Ammon's horn (tissue), 1 donor: ENCODE results near the gene EIF5AL1.
A peak's percentile ranks its signal among the peaks of the same experiment; 100 is the strongest.
"Not testable (repeated sequence)": the region's sequence is repeated elsewhere in the genome, so short reads cannot be mapped to it uniquely, and the experiment has no call there.

Source experiments
- DNase-seq: peaks from one replicate; pipeline ENCODE4 v3.0.0-alpha.2; 2016; ENCODE audit warnings: low spot score

The EIF5AL1 gene

DNA sequence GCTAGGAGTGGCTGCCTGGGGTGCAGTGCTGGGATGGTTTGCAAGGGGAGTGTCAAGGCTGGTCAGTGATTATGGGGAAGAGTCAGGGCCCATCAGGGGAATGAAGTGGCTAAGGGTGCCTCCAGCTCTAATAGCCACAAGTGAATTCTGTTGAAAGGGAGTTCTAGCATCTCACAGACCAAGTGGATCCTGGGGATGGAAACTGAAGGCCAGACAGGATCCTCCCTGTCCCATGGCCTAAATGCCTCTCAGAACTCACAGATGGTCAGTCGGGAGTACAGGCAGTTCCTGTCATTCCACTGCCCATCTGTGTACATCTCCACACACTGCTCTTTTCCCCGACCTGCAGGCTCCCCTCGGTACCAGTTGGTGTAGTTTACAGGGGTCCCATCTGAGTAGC is 44.6 kb downstream of the EIF5AL1 start:
- DNase-seq: not testable (repeated sequence)

DNA sequence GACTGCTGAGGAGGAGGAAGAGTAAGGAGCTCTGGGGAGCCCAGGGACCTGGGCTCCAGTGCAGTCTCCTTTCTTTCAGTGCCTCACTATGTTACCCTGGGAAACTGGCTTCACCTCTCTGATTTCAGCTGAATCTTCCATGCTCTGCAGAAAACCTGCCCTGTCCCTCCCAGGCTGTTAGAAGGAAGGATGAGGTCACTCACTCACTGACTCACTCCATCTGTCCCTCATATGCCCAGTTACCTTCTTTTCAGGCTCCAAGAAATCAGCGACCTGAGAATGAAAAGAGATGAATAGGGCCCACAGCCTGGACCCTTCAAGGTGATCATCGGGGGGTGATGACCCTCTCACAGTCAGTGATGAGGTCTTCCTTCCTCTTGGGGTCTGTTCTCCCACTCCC is 47.4 kb downstream of the EIF5AL1 start:
- DNase-seq: no peak

DNA sequence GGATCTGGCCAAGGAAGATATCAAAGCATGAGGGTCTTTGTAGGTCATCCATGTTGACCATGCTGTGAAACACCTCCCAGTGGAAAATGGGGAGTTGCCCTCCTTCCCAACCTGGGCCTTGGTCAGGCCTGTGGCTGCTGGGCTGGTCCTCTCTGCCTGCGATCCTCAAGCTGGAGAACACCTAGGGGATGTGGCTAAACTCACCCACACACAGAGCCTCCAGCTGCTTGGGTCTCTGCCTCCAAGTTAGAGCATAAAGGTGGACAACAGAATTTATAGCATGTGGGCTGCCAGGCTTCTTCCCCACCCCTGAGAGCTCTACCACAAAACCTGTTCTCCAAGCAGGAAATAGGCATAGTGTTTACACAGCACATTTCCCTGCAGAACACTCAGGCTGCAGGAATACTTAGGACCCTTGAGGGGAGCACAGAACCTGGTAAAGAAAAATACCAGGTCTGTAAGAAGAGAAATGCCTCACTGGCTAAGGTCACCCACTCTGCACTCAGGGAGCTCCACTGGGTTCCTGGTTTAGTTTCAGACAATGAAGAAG is 47.9 kb downstream of the EIF5AL1 start, which contains the start of gene SFTPA2:
Gene SFTPA2 (minus strand): TSS at position 248 of the 550 bp plus-strand sequence. CDS start 924 bp downstream, outside the sequence.
- no peak for DNase-seq

DNA sequence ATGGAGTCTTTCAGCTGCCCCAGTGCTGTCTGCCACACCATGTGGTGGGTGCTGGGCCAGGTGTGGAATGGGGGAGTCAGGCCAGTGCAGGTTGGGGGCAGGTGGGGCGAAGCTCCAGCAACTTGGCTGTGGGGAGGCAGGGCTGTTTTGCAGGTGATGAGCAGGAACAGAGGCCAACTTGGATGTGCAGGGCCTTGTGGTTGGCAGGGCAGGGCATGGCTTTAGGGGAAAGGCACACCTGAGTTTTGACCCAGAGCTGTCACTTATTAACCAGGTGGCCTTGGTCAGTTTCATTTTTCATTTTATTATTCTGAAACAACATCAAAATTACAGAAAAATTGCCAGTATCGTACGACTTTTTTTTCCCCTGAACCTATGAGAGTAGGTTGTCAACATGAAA is 48.9 kb downstream of the EIF5AL1 start:
- DNase-seq: no peak

DNA sequence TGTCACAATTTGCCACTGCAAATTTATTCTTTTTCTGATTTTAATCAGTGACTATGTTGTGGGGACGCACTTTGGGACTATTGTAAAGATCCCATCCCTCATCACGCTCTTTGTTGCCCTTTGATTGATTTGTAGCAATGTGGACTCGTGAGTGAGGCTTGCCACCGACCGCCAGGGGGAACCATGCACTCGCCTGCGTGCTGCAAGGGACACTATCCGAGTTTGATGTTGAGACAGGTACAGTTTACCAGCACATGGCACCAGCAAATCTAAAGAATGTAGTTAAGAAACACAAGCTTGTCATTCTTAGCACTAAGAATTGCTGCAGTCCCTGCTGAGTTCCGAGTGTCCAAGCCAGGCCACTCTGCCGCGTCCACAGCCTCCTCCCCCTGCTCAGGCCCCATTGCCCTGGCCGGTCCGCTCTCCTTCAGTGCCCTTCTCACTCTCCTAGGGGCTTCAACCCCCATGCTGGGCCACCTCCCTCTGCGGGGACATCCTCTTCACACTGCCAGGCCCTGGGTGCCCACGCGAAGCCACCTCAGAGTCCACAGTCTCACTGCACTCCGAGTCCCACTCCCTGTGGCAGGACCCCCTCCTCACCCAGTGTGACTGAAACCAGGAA is 49.9 kb downstream of the EIF5AL1 start:
- DNase-seq: peak; percentile 83

DNA sequence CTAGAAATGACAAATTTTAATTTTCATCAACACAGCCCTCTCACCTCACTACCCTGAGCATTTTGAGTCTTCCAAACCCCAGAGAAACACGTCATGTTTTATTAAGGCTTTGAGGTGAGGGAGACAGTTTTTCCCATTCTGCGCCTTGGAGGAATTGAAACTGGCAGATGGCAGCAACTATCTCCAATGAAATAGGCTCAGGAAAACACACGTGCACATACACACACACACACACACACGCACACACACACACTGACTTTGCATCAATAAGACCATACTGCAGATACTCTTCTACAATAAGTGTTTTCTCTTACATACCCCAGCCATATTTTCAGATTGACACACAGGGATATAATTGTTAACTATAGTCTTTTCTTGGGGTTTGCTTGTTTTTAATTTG is 51.1 kb downstream of the EIF5AL1 start:
- DNase-seq: no peak
